Ascending aorta (tissue), 2 donors: ENCODE data around the gene CAP2. TPM values are rescaled to one million over a fixed set of nuclear protein-coding genes. Genes with fewer than 3 reads are reported as not detected.
A peak's percentile ranks its signal among the peaks of the same experiment; 100 is the strongest.

Experiments
- DNase-seq, 2 donors: peaks; one replicate each; pipeline ENCODE4 v3.0.0-alpha.2; 2019; ENCODE audit warnings: low spot score in 2 of 2
- H3K27ac ChIP-seq, 2 donors: fragments of 200-600 bp; sonication (generic); one replicate each; pipeline ENCODE4 v1.5.1; 2016 to 2017; ENCODE audit warnings: mild to moderate bottlenecking in 1 of 2
- H3K27me3 ChIP-seq: fragments of 200-600 bp; sonication (generic); one replicate; pipeline ENCODE4 v1.5.1; 2017
- H3K36me3 ChIP-seq, 2 donors: fragments of 200-600 bp; sonication (generic); one replicate each; pipeline ENCODE4 v1.5.1; 2016
- H3K4me1 ChIP-seq, 2 donors: fragments of 200-600 bp; sonication (generic); one replicate each; pipeline ENCODE4 v1.5.1; 2016 to 2017; ENCODE audit warnings: mild to moderate bottlenecking in 1 of 2
- H3K4me3 ChIP-seq, 2 donors: fragments of 200-600 bp; sonication (generic); one replicate each; pipeline ENCODE4 v1.5.1; 2016 to 2017; ENCODE audit warnings: mild to moderate bottlenecking in 1 of 2
- H3K9me3 ChIP-seq, 2 donors: fragments of 200-600 bp; sonication (generic); one replicate each; pipeline ENCODE4 v1.5.1; 2016
- intact Hi-C: fragments of 100-400 bp; cut with DNase I; formaldehyde crosslinking; loops from one replicate; pipeline ENCODE4 v1.15.1; 2023
- total RNA-seq: library from RNA; depleted of rRNA; stranded (reverse); fragments of >200 nt; gene quantifications from one replicate; pipeline ENCODE4 v1.1.0, GENCODE V29; 2016
- TF ChIP-seq, protein P1 (sequence below), 3 experiments: fragments of 200-600 bp in 2 of 3; fragments of 450-650 bp in 1 of 3; sonication (generic) in 2 of 3; IDR thresholded peaks; one replicate each; pipeline ENCODE4 v1.5.1; 2016 to 2019; ENCODE audit warnings: antibody characterized with exemption in 3 of 3, mild to moderate bottlenecking in 1 of 3, moderate library complexity in 1 of 3

The CAP2 gene
- total RNA-seq, 1 donor from 2014 or later: 7.1 TPM

DNA sequence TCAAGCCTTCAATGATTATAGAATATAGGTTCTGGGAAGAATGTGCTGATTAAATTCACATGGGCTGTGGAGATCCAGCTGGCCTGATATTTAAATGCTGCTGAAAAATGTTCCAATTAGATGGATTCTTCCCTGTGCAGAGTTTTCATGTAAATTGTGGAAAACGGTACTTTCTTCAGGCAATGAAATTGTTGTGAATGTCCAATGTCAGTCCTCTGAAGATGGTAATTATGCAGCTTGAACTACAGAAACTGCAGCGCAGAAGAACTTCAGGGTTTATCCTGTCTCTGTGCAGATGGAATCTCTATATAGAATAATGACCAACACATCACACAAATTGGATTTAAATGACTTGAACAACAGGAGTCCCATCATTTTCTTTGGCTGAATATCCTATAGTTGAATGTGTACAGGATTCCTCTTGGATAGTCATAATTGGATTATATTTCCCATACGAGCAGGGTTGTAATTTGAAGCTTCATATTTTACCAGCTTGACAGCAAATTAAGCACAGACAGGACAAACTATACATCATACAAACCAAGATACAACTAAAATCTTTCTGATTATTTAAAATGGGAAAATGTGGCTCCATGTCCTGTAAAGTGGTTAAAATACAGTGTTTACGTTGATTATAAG, 82.3 kb downstream of the CAP2 start:
- Histone ChIP-seq H3K27ac (no peak overlapping the region), H3K4me1 (peaks cover 0 to 10% of the 10 kb centered on the region in 2 donors), H3K27me3 (no peaks in the 10 kb centered on the region), H3K9me3 (no peaks in the 10 kb centered on the region), H3K36me3 (no peaks in the 10 kb centered on the region), H3K4me3 (no peak overlapping the region)
- TF ChIP-seq, protein P1, sequence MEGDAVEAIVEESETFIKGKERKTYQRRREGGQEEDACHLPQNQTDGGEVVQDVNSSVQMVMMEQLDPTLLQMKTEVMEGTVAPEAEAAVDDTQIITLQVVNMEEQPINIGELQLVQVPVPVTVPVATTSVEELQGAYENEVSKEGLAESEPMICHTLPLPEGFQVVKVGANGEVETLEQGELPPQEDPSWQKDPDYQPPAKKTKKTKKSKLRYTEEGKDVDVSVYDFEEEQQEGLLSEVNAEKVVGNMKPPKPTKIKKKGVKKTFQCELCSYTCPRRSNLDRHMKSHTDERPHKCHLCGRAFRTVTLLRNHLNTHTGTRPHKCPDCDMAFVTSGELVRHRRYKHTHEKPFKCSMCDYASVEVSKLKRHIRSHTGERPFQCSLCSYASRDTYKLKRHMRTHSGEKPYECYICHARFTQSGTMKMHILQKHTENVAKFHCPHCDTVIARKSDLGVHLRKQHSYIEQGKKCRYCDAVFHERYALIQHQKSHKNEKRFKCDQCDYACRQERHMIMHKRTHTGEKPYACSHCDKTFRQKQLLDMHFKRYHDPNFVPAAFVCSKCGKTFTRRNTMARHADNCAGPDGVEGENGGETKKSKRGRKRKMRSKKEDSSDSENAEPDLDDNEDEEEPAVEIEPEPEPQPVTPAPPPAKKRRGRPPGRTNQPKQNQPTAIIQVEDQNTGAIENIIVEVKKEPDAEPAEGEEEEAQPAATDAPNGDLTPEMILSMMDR (IDR thresholded peaks at IDR 0.05): no peak
- intact Hi-C loops: loop anchor here (2.0 kb wide), 1 partner anchor 83 kb away; the partner anchor contains the start of gene CAP2
- DNase-seq: no peak

DNA sequence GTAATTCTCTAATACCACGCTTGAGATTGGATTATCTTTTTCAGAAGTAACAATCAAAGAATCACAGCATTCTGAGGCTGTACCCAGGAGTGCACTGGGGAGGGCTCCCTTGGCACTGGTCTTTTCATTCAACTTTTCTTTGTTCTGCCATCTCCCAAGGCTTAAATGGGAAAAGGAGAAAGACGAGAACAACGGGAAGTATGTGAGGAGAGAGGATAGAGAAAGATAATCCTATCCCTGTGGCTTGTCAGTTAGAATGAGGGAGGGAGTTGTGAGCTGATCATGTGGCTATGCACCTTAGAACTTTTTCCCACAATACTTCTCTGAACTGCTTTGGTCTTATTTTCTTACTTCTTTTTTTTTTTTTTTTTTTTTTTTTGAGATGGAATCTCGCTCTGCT, 83.1 kb downstream of the CAP2 start:
- no peak overlapping the region for H3K4me3 ChIP-seq
- intact Hi-C loops: no loop called here
- no peaks in the 10 kb centered on the region for H3K36me3 ChIP-seq
- no peaks in the 10 kb centered on the region for H3K27me3 ChIP-seq
- no peaks in the 10 kb centered on the region for H3K9me3 ChIP-seq
- H3K4me1 ChIP-seq: peaks cover 0 to 10% of the 10 kb centered on the region in 2 donors
- DNase-seq: no peak
- H3K27ac ChIP-seq: no peak overlapping the region
- TF ChIP-seq, protein P1 (IDR thresholded peaks at IDR 0.05): no peak

DNA sequence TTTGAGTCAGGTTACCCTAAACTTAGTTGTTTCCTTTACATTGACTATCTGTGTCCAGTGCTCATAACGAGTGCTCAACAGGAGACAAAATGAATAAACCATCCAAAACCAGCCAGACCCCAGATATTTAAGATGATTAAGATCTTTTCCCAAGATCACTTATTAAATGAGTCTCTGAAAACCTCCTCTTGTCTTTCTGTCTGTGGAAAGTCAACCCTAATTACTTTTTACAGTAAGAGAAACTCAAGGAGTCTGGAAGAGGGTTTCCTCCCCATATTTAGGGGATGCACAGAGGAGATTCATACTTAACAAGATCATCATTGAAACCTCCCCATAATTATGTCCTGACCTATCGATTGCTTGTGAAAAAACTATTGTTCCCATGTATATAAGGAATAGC, 84.0 kb downstream of the CAP2 start:
- no peak for DNase-seq
- peaks cover 0 to 10% of the 10 kb centered on the region in 2 donors for H3K4me1 ChIP-seq
- no peak overlapping the region for H3K27ac ChIP-seq
- TF ChIP-seq, protein P1 (IDR thresholded peaks at IDR 0.05): no peak
- intact Hi-C loops: no loop called here
- no peak overlapping the region for H3K4me3 ChIP-seq
- H3K36me3 ChIP-seq: no peaks in the 10 kb centered on the region
- no peaks in the 10 kb centered on the region for H3K27me3 ChIP-seq
- no peaks in the 10 kb centered on the region for H3K9me3 ChIP-seq

DNA sequence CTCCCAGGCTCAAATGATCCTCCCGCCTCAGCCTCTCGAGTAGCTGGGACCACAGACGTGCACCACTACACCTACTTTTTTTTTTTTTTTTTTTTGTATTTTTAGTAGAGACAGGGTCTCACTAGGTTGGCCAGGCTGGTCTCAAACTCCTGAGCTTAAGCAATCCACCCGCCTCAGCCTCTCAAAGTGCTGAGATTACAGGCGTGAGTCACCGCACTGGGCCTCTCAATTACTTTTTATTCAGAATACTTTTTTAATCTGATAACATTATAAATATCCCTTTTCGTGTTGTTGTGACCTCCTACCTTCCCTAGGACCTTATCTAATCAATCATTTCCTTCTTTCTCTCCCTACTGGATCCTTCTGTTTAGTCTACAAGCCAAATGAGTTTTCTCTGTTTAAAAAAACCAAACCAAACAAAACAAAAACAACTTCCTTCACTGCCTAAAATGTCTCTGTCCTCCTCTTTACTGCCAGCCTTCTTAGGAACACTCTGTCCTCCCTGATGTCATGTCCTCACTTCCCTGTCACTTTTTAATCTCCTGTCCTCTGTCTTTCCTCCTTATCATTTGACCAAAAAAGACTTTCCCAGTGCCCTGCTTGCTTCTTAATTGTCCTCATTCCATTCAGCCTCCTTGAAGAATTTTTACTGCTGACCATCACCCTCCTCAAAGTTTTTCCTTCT, 85.0 kb downstream of the CAP2 start:
- TF ChIP-seq, protein P1 (IDR thresholded peaks at IDR 0.05): no peak
- Histone ChIP-seq H3K9me3 (no peaks in the 10 kb centered on the region), H3K36me3 (no peaks in the 10 kb centered on the region), H3K4me1 (peaks cover 0 to 4% of the 10 kb centered on the region in 2 donors), H3K27me3 (no peaks in the 10 kb centered on the region), H3K27ac (peak overlapping the region in 1 of 2 donors; percentile 18), H3K4me3 (no peak overlapping the region)
- DNase-seq: no peak
- intact Hi-C loops: no loop called here

DNA sequence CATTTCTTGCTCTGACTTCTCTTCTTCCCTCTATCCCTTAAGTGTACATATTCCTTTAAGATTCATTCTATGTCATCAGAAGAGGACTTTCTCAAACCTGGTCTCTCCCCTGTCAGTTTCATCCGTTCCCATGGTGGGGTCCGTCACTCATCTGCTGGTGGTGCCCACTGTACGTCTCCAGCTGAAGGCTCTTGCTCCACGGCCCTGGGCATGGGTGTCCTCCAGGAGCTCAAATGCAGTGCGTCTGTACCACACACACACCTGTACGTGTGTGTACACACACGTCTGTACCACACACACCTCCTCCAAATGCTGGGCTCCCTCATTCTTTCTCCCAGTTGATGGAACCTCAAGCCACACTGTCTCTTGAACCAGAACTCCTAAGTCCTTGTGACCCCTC, 85.6 kb downstream of the CAP2 start:
- no peaks in the 10 kb centered on the region for H3K36me3 ChIP-seq
- intact Hi-C loops: no loop called here

More for the DNA sequence above, 85.6 kb downstream of the CAP2 start:
- Histone ChIP-seq H3K4me3 (no peak overlapping the region), H3K4me1 (peaks cover 0 to 3% of the 10 kb centered on the region in 2 donors), H3K27ac (peak overlapping the region in 1 of 2 donors; percentile 18), H3K27me3 (no peaks in the 10 kb centered on the region), H3K9me3 (no peaks in the 10 kb centered on the region)
- DNase-seq: no peak
- TF ChIP-seq, protein P1 (IDR thresholded peaks at IDR 0.05): no peak
